CD4-positive, alpha-beta T cell (primary cell): ENCODE data around the gene CCDC28A. TPM values are rescaled to one million over a fixed set of nuclear protein-coding genes. Genes with fewer than 3 reads are reported as not detected.

Experiments
- ATAC-seq: fragments of 200-7000 bp; cut with Tn5 transposase; one replicate; pipeline ENCODE4 v1.10.0; 2022; ENCODE audit warnings: mild to moderate bottlenecking; ENCODE audit not compliant: poor library complexity
- CTCF ChIA-PET: fragments of 350-600 bp; sonication (Branson Sonifier 250); formaldehyde crosslinking; loops from one replicate; lab custom pipeline; 2021; ENCODE audit warnings: antibody characterized with exemption, inconsistent platforms; lab: Charles Lee
- POLR2A ChIA-PET: fragments of 350-600 bp; sonication (Branson Sonifier 250); formaldehyde crosslinking; loops from one replicate; lab custom pipeline; 2021; ENCODE audit warnings: antibody characterized with exemption, inconsistent platforms; lab: Charles Lee
- DNase-seq, 14 experiments: peaks; one replicate each; pipeline ENCODE4 v3.0.0-alpha.2; 2013 to 2020; ENCODE audit warnings: mixed read lengths in 2 of 14
- H3K27ac ChIP-seq, 2 donors: one replicate each; pipeline versions ENCODE4 v1.5.1 to v1.7.0; 2013; ENCODE audit warnings: low read length in 2 of 2, low read depth in 1 of 2, mild to moderate bottlenecking in 1 of 2
- H3K27me3 ChIP-seq, 2 experiments: 1 replicate in 1 of 2; 2 replicates in 1 of 2; pipeline versions ENCODE4 v1.6.1 to v1.7.0; 2013; ENCODE audit warnings: low read length in 2 of 2, control low read depth in 1 of 2, mild to moderate bottlenecking in 1 of 2, moderate library complexity in 1 of 2; ENCODE audit not compliant: insufficient read depth in 2 of 2, control insufficient read depth in 1 of 2
- H3K36me3 ChIP-seq: one replicate; pipeline ENCODE4 v1.6.1; 2013; ENCODE audit warnings: low read length, control low read depth; ENCODE audit not compliant: insufficient read depth
- H3K4me1 ChIP-seq: one replicate; pipeline ENCODE4 v1.6.1; 2013; ENCODE audit warnings: low read length, control low read depth; ENCODE audit not compliant: insufficient read depth
- H3K4me3 ChIP-seq: one replicate; pipeline ENCODE4 v1.5.1; 2013; ENCODE audit warnings: mild to moderate bottlenecking, low read length, moderate library complexity
- H3K9me3 ChIP-seq, 2 experiments: 1 replicate in 1 of 2; 2 replicates in 1 of 2; pipeline versions ENCODE4 v1.6.1 to v1.7.0; 2013; ENCODE audit warnings: low read length in 2 of 2, mild to moderate bottlenecking in 2 of 2, control low read depth in 1 of 2, moderate library complexity in 1 of 2; ENCODE audit not compliant: control insufficient read depth in 1 of 2, insufficient read depth in 1 of 2
- H3K27ac Mint-ChIP-seq: one replicate; pipeline ENCODE4 v1.8.0; 2020; ENCODE audit warnings: mixed read lengths
- H3K27me3 Mint-ChIP-seq: one replicate; pipeline ENCODE4 v1.8.0; 2021; ENCODE audit warnings: mixed read lengths
- H3K36me3 Mint-ChIP-seq: one replicate; pipeline ENCODE4 v1.8.0; 2021; ENCODE audit warnings: low read depth, mixed read lengths
- H3K4me1 Mint-ChIP-seq: one replicate; pipeline ENCODE4 v1.8.0; 2021; ENCODE audit warnings: low read depth, mixed read lengths
- H3K4me3 Mint-ChIP-seq: one replicate; pipeline ENCODE4 v1.8.0; 2020; ENCODE audit warnings: mild to moderate bottlenecking, mixed read lengths
- H3K9me3 Mint-ChIP-seq: one replicate; pipeline ENCODE4 v1.8.0; 2020; ENCODE audit warnings: mixed read lengths
- intact Hi-C, 2 experiments: fragments of 100-400 bp; cut with DNase I in 1 of 2; cut with micrococcal nuclease in 1 of 2; formaldehyde crosslinking; loops; one replicate each; pipeline versions ENCODE4 v1.15.1 to v1.9.0; 2023 to 2025; cut with DNase I, micrococcal nuclease
- total RNA-seq, 174 experiments: library from RNA in 2 of 174; stranded (reverse) in 2 of 174; gene quantifications; one replicate each; pipeline ENCODE4 v1.2.3 and lab custom pipeline; 2021 to 2026
- TF ChIP-seq, protein P1 (sequence below): fragments of 200-600 bp; IDR thresholded peaks from one replicate; pipeline ENCODE4 v1.8.0; 2022; ENCODE audit warnings: antibody characterized with exemption, mild to moderate bottlenecking

CCDC28A gene
- total RNA-seq, 2 experiments from 2014 or later: 36.9 to 37.2 TPM

- ChIA-PET CTCF (no interaction called here), POLR2A (no interaction called here)
- Mint-ChIP-seq H3K9me3 (no peaks in the 10 kb centered on the region), H3K36me3 (peaks cover 80% of the 10 kb centered on the region), H3K4me3 (no peak overlapping the region), H3K4me1 (peaks cover 31% of the 10 kb centered on the region), H3K27me3 (no peaks in the 10 kb centered on the region), H3K27ac (no peak overlapping the region)
- Histone ChIP-seq H3K4me1 (peaks cover 5% of the 10 kb centered on the region), H3K36me3 (peaks cover 57% of the 10 kb centered on the region), H3K9me3 (no peaks in the 10 kb centered on the region), H3K4me3 (no peak overlapping the region), H3K27me3 (no peaks in the 10 kb centered on the region), H3K27ac (no peak overlapping the region)
- intact Hi-C loops: loop anchor here in 1 of 2 experiments (5.0 to 10.0 kb wide), 2 partner anchors 209 to 1564 kb away; partner anchors contain the start of genes IFNGR1 and REPS1
- no peak for DNase-seq
- no peak for ATAC-seq
- TF ChIP-seq, protein P1, sequence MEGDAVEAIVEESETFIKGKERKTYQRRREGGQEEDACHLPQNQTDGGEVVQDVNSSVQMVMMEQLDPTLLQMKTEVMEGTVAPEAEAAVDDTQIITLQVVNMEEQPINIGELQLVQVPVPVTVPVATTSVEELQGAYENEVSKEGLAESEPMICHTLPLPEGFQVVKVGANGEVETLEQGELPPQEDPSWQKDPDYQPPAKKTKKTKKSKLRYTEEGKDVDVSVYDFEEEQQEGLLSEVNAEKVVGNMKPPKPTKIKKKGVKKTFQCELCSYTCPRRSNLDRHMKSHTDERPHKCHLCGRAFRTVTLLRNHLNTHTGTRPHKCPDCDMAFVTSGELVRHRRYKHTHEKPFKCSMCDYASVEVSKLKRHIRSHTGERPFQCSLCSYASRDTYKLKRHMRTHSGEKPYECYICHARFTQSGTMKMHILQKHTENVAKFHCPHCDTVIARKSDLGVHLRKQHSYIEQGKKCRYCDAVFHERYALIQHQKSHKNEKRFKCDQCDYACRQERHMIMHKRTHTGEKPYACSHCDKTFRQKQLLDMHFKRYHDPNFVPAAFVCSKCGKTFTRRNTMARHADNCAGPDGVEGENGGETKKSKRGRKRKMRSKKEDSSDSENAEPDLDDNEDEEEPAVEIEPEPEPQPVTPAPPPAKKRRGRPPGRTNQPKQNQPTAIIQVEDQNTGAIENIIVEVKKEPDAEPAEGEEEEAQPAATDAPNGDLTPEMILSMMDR: no peak
Observed at GRCh38 chr6:138778331-138778730, 4.8 kb downstream of the CCDC28A start.

GRCh38 chr6:138782243-138782642 is 8.7 kb downstream of the CCDC28A start:
- H3K4me1 ChIP-seq: no peaks in the 10 kb centered on the region
- H3K27ac Mint-ChIP-seq: no peak overlapping the region
- ChIA-PET CTCF (no interaction called here), POLR2A (no interaction called here)
- no peak for DNase-seq
- ATAC-seq: no peak
- intact Hi-C loops: no loop called here
- peaks cover 15% of the 10 kb centered on the region for H3K4me1 Mint-ChIP-seq
- H3K4me3 Mint-ChIP-seq: no peak overlapping the region
- TF ChIP-seq, protein P1: no peak
- no peaks in the 10 kb centered on the region for H3K9me3 Mint-ChIP-seq
- H3K36me3 ChIP-seq: peaks cover 69% of the 10 kb centered on the region
- H3K4me3 ChIP-seq: no peak overlapping the region
- no peaks in the 10 kb centered on the region for H3K27me3 ChIP-seq
- no peaks in the 10 kb centered on the region for H3K9me3 ChIP-seq
- no peak overlapping the region for H3K27ac ChIP-seq
- H3K36me3 Mint-ChIP-seq: peaks cover 97% of the 10 kb centered on the region
- no peaks in the 10 kb centered on the region for H3K27me3 Mint-ChIP-seq

DNA sequence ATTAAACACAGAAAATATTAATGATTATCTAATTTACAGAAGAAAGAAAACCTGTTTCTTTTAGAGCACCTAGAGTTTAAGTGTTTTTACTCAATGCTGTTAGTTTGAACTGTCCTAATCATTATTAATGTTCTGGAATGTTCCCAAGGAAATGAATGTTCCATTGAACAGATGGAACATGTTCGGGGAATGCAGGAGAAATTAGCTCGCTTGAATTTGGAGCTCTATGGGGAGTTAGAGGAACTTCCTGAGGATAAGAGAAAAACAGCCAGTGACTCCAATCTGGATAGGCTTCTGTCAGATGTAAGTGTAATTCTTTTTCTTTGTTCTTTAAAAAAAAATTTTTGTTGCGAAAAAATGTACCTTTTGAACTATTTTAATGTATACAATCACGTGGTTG is 11.5 kb downstream of the CCDC28A start:
- CTCF ChIA-PET: no interaction called here
- Mint-ChIP-seq H3K9me3 (no peaks in the 10 kb centered on the region), H3K4me3 (no peak overlapping the region), H3K4me1 (peaks cover 10% of the 10 kb centered on the region), H3K27ac (no peak overlapping the region), H3K27me3 (no peaks in the 10 kb centered on the region), H3K36me3 (peaks cover 98% of the 10 kb centered on the region)
- Histone ChIP-seq H3K27ac (no peak overlapping the region), H3K9me3 (no peaks in the 10 kb centered on the region), H3K4me1 (no peaks in the 10 kb centered on the region), H3K27me3 (no peaks in the 10 kb centered on the region), H3K4me3 (no peak overlapping the region), H3K36me3 (peaks cover 58% of the 10 kb centered on the region)
- no peak for DNase-seq
- ATAC-seq: no peak
- intact Hi-C loops: no loop called here
- TF ChIP-seq, protein P1: no peak
- POLR2A ChIA-PET: no interaction called here
